ENCODE data around the gene SH2D1B. TPM values are rescaled to one million over a fixed set of nuclear protein-coding genes. Genes with fewer than 3 reads are reported as not detected.
"Not testable (repeated sequence)": the region's sequence is repeated elsewhere in the genome, so short reads cannot be mapped to it uniquely, and the experiment has no call there.

The SH2D1B gene
- total and polyA plus RNA-seq, 10 of the 15 experiments (the other 5 are each of a cell fraction or from before 2014, with no cell fraction given), result 0.18 TPM; not detected in 9

- H3K27me3 ChIP-seq (replicated peaks in 1 of 2; ENCODE audit: control insufficient read depth in 2 of 2, insufficient read depth in 2 of 2, low read length in 1 of 2); H3K27ac ChIP-seq (ENCODE audit: control insufficient read depth, insufficient read depth); intact Hi-C loops (cut with micrococcal nuclease; ENCODE audit: unreplicated experiment); DNase-seq (ENCODE audit: low read depth, low spot score); H3K36me3 ChIP-seq (ENCODE audit: control insufficient read depth in 2 of 2, insufficient read depth in 2 of 2, low read length in 1 of 2); FAIRE-seq; ATAC-seq; H3K4me2 ChIP-seq (ENCODE audit: control insufficient read depth, insufficient read depth); POLR2A ChIA-PET; RAD21 ChIA-PET (ENCODE audit: unreplicated experiment); in situ Hi-C loops (cut with MboI); H3K4me1 ChIP-seq (ENCODE audit: control insufficient read depth, insufficient read depth, low read length); H3K9me3 ChIP-seq (replicated peaks; ENCODE audit: control insufficient read depth, insufficient read depth, low read length); BruUV-seq (replicated peaks); H4K20me1 ChIP-seq (ENCODE audit: control insufficient read depth, insufficient read depth); H2AFZ ChIP-seq (ENCODE audit: control insufficient read depth, low read depth, low read length); H3K4me3 ChIP-seq; H3K79me2 ChIP-seq (ENCODE audit: control insufficient read depth, insufficient read depth, low read length); H3K9ac ChIP-seq (ENCODE audit: control insufficient read depth, insufficient read depth, low read length): not testable (repeated sequence)
- ChIA-PET CTCF (interaction anchor here (1.2 kb wide), 1 partner anchor 10 kb away, joined by 3 read pairs; no protein-coding TSS in a partner anchor), SMC1A (ENCODE audit: uncharacterized antibody, unreplicated experiment) (interaction anchor here (1.7 kb wide), 1 partner anchor 10 kb away, joined by 4 read pairs; no protein-coding TSS in a partner anchor)
- 43% methylated on average over 7 of the region's 7 CpGs for WGBS (ENCODE audit: insufficient coverage, insufficient replicate concordance, low lambda C conversion rate, missing lambda C conversion rate)
Observed at GRCh38 chr1:162418584-162418983, 6.6 kb upstream of the SH2D1B start.

- no TSS peak for BruUV-seq (replicated peaks)
- ChIA-PET SMC1A (ENCODE audit: uncharacterized antibody, unreplicated experiment) (no interaction called here), POLR2A (no interaction called here), RAD21 (ENCODE audit: unreplicated experiment) (no interaction called here), CTCF (interaction anchor here (1.2 kb wide), 1 partner anchor 9 kb away, joined by 3 read pairs; no protein-coding TSS in a partner anchor)
- Histone ChIP-seq H3K27ac (ENCODE audit: control insufficient read depth, insufficient read depth) (no peak overlapping the region), H3K9ac (ENCODE audit: control insufficient read depth, insufficient read depth, low read length) (no peak overlapping the region), H3K79me2 (ENCODE audit: control insufficient read depth, insufficient read depth, low read length) (no peaks in the 10 kb centered on the region), H3K4me2 (ENCODE audit: control insufficient read depth, insufficient read depth) (no peak overlapping the region), H2AFZ (ENCODE audit: control insufficient read depth, low read depth, low read length) (no peak overlapping the region), H4K20me1 (ENCODE audit: control insufficient read depth, insufficient read depth) (no peaks in the 10 kb centered on the region), H3K27me3 (replicated peaks in 1 of 2; ENCODE audit: control insufficient read depth in 2 of 2, insufficient read depth in 2 of 2, low read length in 1 of 2) (no peaks in the 10 kb centered on the region), H3K4me3 (no peak overlapping the region), H3K36me3 (ENCODE audit: control insufficient read depth in 2 of 2, insufficient read depth in 2 of 2, low read length in 1 of 2) (no peaks in the 10 kb centered on the region), H3K9me3 (replicated peaks; ENCODE audit: control insufficient read depth, insufficient read depth, low read length) (no peaks in the 10 kb centered on the region; the same call in 1 of the 3 replicates), H3K4me1 (ENCODE audit: control insufficient read depth, insufficient read depth, low read length) (no peaks in the 10 kb centered on the region)
- in situ Hi-C loops (cut with MboI) (no loop called here), intact Hi-C loops (cut with micrococcal nuclease; ENCODE audit: unreplicated experiment) (no loop called here)
- no peak for DNase-seq (ENCODE audit: low read depth, low spot score)
- no peak for TF ChIP-seq SMC3 (IDR thresholded peaks at IDR 0.05; ENCODE audit: borderline replicate concordance, low read length)
- TF ChIP-seq MTA3 (IDR thresholded peaks at IDR 0.05; ENCODE audit: borderline replicate concordance, low read length), result no peak
- no peak for TF ChIP-seq ZSCAN29 (IDR thresholded peaks at IDR 0.05)
- no peak for TF ChIP-seq YY1 (IDR thresholded peaks at IDR 0.05; ENCODE audit: low read depth, low read length)
- TF ChIP-seq ZNF622 (IDR thresholded peaks at IDR 0.05), result no peak
- no peak for TF ChIP-seq FOXK2 (IDR thresholded peaks at IDR 0.05)
- no peak for TF ChIP-seq MTA2 (IDR thresholded peaks at IDR 0.05; ENCODE audit: low read depth)
- TF ChIP-seq EGR1 (IDR thresholded peaks at IDR 0.05; ENCODE audit: borderline replicate concordance in 1 of 2, low read depth in 2 of 2, low read length in 2 of 2), result no peak
- TF ChIP-seq, protein P1, sequence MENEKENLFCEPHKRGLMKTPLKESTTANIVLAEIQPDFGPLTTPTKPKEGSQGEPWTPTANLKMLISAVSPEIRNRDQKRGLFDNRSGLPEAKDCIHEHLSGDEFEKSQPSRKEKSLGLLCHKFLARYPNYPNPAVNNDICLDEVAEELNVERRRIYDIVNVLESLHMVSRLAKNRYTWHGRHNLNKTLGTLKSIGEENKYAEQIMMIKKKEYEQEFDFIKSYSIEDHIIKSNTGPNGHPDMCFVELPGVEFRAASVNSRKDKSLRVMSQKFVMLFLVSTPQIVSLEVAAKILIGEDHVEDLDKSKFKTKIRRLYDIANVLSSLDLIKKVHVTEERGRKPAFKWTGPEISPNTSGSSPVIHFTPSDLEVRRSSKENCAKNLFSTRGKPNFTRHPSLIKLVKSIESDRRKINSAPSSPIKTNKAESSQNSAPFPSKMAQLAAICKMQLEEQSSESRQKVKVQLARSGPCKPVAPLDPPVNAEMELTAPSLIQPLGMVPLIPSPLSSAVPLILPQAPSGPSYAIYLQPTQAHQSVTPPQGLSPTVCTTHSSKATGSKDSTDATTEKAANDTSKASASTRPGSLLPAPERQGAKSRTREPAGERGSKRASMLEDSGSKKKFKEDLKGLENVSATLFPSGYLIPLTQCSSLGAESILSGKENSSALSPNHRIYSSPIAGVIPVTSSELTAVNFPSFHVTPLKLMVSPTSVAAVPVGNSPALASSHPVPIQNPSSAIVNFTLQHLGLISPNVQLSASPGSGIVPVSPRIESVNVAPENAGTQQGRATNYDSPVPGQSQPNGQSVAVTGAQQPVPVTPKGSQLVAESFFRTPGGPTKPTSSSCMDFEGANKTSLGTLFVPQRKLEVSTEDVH (IDR thresholded peaks at IDR 0.05; ENCODE audit: low read depth, partially characterized antibody), result no peak
- TF ChIP-seq, protein P2, sequence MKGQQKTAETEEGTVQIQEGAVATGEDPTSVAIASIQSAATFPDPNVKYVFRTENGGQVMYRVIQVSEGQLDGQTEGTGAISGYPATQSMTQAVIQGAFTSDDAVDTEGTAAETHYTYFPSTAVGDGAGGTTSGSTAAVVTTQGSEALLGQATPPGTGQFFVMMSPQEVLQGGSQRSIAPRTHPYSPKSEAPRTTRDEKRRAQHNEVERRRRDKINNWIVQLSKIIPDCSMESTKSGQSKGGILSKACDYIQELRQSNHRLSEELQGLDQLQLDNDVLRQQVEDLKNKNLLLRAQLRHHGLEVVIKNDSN (IDR thresholded peaks at IDR 0.05; ENCODE audit: borderline replicate concordance, extremely low read length, insufficient read depth, low read depth, low read length), result no peak
- no peak for TF ChIP-seq HDGF (IDR thresholded peaks at IDR 0.05)
- no peak for TF ChIP-seq SREBF2 (IDR thresholded peaks at IDR 0.05; ENCODE audit: low read length)
- no peak for TF ChIP-seq CBX5 (IDR thresholded peaks at IDR 0.05; ENCODE audit: low read depth)
- FAIRE-seq, result no peak
- WGBS (ENCODE audit: insufficient coverage, insufficient replicate concordance, low lambda C conversion rate, missing lambda C conversion rate), result 46% methylated on average over 7 of the region's 7 CpGs
- no peak for ATAC-seq
Observed at GRCh38 chr1:162417650-162418049, 5.7 kb upstream of the SH2D1B start.
